Raji (cell line): Measurements from ENCODE around the gene LLPH.

Experiments
- POLR2A ChIP-seq: IDR thresholded peaks from 2 replicates; pipeline ENCODE4 v1.6.1; 2011; ENCODE audit warnings: low read depth, low read length, control low read depth; ENCODE audit not compliant: insufficient read depth

LLPH gene

DNA sequence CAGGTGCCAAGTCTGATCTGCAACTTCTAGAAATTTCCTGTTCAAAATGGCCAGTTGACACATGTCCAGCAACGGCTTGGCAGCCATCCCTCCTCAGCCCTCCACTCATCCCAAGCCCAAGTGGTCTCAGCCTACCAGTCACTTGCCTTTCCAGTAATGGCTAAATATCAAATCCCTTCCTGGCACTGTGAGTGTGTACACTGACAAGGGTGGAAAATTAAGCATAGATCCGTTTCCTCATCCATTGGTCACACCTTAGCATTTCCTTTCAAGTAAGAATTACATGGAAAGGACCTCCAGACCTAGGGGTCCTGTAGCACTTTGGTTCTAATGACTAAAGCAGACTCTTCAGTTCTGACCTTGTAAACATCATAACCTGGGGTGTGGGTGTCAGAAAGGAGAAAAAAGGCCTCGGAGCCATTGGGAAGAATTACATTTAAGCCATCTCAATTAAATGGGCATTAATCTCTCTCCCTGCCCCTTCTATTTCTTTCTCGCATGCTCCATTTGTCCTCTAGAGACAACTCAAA is 15.4 kb downstream of the LLPH start:
- no peak for TF ChIP-seq POLR2A

DNA sequence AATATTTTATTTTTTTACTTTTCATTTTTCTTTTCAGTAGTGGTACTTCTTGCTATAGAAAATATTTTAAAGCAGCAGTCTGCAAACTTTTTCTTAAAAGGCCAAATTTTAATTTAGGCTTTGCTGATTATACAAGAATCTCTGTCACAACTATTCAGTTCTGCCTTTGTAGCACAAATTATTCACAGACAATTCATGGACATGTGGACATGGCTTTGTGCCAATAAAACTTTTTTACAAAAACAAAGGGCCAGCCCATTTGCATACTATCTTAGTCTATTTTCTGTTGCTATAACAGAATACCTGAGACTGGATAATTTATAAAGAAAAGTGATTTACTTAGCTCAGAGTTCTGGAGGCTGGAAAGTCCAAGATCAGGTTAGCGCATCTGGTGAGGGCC is 17.1 kb downstream of the LLPH start:
- TF ChIP-seq POLR2A: no peak

DNA sequence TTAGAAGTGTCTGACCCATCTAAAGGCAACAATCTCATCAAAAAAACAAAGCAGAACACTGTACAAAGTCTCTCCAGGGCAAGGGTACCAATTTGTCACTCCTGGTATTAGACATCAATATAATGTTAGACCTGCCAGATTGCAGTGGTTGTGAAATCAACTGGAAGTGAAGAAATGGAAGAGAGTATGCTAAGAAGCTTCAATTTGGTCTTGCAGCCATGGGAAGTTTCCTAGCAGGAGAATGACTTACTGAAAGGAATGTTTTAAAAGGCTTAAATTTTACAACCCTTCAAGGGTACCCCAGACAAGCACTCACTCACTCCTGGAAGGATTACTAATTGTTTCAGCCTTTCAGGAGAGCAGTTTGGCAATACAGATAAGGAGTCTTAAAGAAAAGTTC is 18.9 kb downstream of the LLPH start:
- no peak for TF ChIP-seq POLR2A

DNA sequence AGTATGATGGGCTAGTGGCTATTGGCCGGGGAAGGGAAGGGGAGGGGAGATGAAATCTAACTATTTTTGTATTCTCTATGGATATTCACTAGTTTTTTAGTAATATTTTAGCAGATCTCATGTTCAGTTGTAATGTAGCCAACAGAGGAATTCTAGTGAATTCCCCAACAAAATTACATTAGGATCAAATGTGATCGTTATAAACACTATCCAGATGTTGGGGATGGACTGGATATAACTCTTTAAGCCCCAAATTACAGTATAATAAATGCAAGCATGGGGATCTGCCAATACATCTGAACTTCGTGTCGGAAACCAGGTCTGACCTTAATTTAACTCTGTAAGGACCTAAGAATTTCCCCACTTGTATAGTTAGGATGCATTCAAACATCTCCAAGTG is 21.5 kb downstream of the LLPH start:
- TF ChIP-seq POLR2A: no peak

DNA sequence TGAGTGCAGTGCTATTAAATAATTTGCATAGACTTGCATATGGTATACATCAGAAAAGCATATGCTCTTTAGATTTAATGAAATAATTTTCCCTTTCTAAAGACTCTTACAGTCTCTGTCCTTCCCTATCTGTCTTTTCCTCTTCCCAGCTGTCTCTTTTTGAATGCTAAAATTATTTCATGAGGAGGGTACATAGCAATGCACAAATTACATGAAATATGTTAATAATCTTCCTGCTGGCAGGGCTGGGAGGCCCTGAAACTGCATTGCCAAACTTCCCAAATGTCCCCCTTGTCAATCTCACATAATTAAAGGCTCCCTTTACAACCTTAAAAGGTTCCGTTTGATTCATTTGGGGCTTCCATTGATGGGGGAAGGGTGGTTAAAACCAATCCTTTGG is 22.2 kb downstream of the LLPH start:
- no peak for TF ChIP-seq POLR2A

DNA sequence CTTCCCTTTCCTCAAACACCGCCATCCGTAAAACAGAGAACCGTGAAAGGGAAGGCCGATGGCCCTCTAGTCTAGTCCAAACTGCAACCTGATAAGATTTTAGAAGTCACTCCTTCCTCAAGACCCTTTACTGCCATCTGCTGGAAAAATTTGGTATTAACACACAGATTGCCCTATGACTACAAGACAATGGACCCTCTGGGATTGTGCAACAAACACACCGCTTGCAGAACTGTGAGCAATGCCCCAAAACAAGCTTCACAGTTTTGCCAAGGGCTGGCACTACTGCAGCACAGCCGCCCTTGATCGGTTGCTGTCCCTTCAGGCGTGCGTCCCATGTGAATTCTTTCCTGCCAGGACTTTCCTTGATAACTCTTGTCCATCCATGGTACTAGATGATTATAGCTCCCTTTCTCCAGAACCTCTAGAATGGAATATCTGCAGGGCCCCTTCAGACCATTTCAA is 23.1 kb downstream of the LLPH start:
- no peak for TF ChIP-seq POLR2A

DNA sequence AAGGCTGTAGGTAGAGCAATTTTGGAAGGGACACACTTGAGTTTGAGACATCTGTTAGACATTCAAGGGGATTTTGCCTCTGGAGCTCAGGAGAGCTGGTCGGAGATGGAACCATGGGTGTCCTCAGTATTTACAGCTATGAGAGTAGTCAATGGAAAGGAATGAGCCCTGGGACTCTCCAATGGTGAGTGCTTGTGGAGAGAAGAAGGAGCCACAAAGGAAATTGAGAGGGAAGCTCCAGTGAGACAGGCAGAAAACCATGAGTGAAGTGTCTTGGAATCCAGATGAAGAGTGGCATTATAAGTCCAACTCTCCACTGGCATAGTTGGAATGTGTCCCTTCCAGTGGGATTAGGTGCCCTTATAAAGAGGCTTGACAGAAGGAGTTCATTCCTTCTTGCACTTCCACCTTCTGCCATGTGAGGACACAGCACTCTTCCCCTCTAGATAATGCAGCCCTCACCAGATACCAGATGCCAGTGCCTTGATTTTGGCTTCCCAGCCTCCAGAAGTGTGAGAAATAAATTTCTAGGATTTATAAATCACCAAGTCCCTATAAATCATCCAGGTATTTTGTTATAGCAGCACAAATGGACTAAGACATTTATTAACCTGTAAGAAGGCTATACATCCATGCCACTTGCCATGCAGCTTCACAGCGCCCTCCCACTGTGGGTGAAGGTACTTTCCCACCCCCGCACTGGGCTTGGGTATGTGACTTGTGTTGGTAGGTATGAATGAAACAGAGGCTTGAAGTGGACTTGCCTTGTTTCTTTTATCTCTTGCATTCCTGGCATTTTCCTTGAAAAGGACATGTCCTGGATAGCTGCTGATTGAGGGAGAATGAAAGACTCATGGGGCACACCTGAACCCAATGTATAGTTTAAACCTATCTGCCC is 27.3 kb downstream of the LLPH start:
- no peak for TF ChIP-seq POLR2A

DNA sequence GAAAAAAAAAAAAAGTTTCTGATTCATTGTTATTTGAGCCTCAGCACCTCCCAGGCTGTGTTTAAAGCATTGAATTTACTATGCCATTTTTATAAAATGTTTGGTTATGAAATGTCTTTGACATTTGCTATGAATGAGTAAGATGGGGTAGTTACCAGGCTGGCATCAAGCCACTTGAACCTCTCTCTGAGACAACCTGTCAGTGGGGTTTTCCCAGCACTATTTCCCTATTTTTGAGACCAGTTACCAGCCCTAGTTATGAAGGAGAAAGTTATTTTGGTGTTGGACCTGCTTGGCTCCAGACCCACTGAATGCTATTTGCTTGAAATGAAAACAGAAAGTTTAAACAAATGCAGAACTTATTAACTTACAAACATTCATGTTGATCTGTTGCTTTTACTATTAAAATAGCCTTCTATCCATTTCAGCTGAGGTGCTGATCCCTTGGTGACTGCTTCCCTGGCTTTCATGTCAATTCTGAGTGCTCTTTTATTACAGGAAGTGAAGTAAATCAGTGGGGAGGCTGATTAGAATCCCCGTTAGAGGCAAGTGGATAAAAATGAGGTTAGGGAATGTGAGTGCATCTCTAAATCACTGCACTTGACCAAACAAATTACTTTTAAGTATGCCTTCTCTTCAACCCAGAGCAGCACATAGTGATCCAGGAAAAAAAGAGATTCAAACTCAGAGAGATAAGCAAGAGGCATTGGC is 37.8 kb downstream of the LLPH start:
- TF ChIP-seq POLR2A: no peak

DNA sequence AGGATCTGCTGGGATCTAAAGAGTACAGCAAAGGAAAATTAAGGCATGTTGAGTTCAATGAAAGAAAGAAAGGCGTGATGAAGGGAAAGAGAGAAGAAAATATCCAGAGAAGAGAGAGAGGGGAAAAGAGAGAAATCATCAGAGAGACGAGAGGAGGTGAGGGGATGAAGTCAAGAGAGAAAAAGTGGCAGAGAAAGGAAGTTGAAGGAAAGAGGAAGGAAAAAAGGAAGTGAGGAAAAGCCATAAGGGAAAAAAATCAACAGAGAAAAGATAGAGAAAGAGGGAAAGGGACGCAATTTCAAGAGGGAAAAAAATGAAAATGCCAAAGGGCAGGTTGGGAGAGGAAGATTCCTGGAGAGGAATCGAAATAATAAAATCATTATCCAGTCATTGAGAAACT is 40.4 kb downstream of the LLPH start:
- no peak for TF ChIP-seq POLR2A

DNA sequence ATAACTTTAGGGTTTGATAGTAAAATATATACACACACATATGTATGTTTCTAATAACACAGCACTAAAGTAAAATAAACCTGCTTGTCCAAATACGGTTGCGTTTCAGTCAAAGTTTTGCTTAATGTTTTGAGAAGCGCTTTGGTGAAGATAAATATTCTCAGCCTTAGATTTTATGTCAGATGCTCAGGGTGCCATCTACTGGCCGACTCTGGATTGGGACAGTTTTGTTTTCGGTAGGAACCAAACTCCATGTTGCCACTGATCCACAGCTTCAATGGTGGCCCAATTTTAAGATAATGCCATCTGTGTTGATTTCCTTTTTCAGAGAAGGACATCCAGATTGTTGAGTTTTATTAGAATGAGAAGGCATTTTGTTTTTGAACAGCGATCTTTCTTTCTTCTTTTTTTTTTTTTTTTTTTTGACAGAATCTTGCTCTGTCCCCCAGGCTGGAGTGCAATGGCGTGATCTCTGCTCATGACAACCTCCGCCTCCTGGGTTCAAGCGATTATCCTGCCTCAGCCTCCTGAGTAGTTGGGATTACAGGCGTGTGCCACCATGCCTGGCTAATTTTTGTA is 43.1 kb downstream of the LLPH start:
- TF ChIP-seq POLR2A: no peak

DNA sequence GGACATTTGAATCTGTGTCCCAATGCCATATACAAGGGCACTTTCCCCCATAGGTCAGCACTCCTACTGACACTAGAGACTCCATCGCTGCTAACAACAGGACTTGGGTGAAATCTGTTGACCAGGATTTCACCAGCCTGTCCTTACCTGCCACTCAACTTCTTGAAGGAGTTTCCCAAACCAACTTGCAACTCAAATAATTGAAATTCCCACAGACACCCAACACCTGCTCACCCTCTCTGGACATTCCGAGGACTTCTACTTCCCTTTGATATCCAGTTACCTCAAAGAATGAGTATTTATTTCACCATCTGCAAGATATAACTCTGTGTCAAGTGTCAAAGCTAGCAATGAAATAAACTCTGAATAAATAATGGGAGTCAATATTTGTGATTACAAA is 44.6 kb downstream of the LLPH start:
- TF ChIP-seq POLR2A: no peak

DNA sequence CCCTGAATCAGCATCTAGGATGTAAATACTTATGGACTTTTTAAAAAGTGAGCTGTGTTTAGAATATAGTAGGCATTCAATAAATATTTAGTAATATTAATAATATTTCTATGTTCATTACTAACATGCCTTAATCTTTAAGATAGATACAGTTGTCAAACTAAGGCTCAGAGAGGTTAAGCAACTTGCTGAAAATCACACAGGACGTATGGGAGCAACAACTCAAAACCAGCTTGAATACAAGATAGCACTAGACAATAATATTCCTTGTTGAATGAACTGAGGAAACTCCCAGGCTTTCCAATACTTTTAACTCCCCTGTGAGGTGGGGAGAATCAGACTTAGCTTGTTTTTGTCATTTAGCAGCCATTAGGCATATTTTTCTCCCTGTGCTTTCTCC is 45.3 kb downstream of the LLPH start:
- TF ChIP-seq POLR2A: no peak

DNA sequence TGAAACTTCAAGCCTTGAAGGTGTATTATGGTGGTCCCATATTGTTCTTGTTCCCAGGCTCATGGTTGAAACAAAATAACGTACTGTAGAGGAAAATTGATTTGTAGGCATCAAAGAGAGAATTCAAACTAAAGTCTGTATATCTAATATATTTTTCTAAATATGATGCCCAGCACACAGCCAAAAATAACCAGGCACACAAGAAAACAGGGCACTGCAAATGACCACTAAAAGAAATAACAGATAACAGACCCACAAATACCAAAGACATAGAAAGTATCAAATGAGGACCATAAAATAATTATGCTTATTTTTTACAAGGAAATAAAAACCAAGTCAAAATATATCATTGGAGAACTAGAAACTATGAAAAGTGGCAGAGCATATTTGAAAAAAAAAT is 46.8 kb downstream of the LLPH start:
- no peak for TF ChIP-seq POLR2A

DNA sequence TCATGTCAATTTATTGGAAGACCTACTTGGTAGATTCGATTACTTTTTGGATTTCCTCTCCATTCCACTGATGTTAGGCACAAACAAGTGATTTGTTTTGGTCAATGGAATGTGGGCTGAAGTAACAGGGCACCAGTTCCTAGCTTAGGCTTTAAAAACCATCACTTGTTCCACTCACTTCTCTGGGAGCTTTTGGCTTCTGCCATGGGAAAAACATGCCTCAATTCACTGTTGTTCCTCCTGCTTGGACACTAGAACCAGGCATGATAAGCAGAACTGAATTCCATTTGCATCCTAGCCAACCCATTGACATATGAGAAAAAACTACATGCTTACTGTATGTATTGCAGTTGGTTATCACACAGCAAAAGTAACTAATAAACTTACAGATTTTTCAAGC is 47.8 kb downstream of the LLPH start:
- TF ChIP-seq POLR2A: no peak

DNA sequence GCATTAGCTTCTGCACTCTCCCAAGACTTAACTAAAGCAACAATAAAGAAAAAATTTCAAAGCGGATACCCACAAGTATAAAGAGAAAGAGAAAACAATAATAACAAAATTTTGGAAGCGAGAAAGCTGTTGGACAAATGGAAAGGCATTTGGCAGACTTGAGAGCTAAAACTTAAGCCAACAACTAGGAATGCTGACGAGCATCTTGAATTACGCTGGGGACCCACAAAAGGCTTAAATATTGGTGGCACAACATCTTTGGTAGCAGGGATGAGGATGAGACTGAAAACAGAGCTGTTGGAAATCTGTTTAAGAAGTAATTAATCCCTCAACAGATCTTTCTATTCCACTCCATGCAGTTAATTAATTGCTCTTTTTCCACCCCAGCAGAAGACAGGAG is 49.8 kb downstream of the LLPH start:
- no peak for TF ChIP-seq POLR2A

DNA sequence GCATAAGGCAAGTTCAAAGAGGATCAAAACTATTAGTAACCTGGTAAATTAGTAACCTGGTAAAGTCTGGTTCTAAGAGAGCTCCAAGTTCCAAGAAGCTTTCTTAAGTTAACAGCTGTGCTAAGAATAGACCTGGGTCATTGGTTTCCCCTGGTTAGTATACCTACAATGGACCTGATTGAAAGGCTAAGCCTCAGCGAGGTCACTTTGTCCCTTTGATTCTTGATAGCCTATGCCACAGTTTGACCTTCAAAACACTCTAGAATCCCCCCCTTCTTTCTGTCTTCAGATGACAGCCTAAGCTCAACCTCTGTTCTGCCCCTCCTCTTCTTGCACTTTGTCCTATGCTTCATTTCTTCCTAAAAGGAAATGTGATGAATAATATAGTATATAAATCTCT is 53.0 kb downstream of the LLPH start:
- TF ChIP-seq POLR2A: no peak

DNA sequence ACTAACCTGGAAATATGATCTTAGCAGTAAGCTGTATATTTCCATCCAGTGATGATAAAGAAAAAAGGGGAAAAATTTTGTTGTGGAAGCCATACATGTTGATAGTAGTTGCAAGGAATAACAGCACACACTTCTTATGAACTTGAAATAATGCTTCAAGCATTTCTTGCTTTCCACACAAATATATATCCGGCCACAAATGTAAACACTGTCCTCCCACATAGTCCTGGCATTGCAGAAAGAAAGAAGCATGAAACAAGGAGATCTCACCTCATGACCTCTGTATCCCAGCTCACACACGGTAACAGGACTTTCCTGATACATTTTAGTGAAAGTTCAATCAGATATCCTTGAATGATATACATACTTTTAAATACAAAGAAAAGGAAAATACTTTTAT is 56.0 kb downstream of the LLPH start:
- TF ChIP-seq POLR2A: no peak

DNA sequence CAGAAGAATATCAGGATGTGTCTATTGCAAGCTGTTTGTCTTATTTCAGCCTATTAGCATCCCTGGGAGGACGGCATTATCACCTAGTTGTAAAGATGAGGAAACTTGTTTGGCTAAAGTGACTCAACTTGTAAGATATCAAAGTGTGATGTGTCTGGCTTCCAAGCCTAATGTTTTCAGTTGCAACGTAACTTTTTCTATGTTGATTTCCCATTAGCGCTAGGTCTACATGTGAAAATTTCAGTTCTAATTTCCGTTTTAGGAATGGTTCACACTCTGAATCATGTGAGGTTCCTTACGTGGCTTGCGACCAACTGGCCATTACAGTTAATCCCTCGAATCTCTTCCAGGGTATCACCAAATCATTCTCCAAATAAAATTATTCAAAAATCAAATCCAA is 58.0 kb downstream of the LLPH start:
- TF ChIP-seq POLR2A: no peak
